Upper lobe of left lung (tissue), 4 donors: Measurements from ENCODE around the gene KATNAL1.

Experiments
- CTCF ChIP-seq, 6 experiments: fragments of 450-650 bp in 4 of 6; fragments of 200-600 bp in 2 of 6; sonication (generic) in 2 of 6; IDR thresholded peaks; one replicate each; pipeline ENCODE4 v1.5.1; 2016 to 2019; ENCODE audit warnings: antibody characterized with exemption in 6 of 6
- EP300 ChIP-seq, 4 donors: sonication (generic); formaldehyde crosslinking; IDR thresholded peaks; one replicate each; pipeline ENCODE4 v1.5.1; 2017; ENCODE audit warnings: antibody characterized with exemption in 4 of 4, control low read depth in 2 of 4
- POLR2A ChIP-seq, 4 donors: fragments of 450-650 bp; IDR thresholded peaks; one replicate each; pipeline ENCODE4 v1.5.1; 2016 to 2017; ENCODE audit warnings: antibody characterized with exemption in 4 of 4, mild to moderate bottlenecking in 2 of 4
- POLR2AphosphoS5 ChIP-seq, 2 donors: sonication (generic); formaldehyde crosslinking; IDR thresholded peaks; one replicate each; pipeline ENCODE4 v1.5.1; 2017; ENCODE audit warnings: antibody characterized with exemption in 2 of 2

GRCh38 chr13:30294004-30294403, 13.3 kb downstream of the KATNAL1 start:
- TF ChIP-seq CTCF (IDR thresholded peaks at IDR 0.05) (no peak), POLR2AphosphoS5 (IDR thresholded peaks at IDR 0.05) (no peak), POLR2A (IDR thresholded peaks at IDR 0.05) (no peak), EP300 (IDR thresholded peaks at IDR 0.05) (peak in 1 of 4 donors; percentile 57)
